Coronary artery (tissue), 2 donors: ENCODE measurements around the gene ZNF521.

Source experiments
- DNase-seq: peaks from one replicate; pipeline ENCODE4 v3.0.0-alpha.2; 2017; ENCODE audit warnings: low spot score
- H3K27ac ChIP-seq, 2 donors: fragments of 200-600 bp; sonication (generic); one replicate each; pipeline ENCODE4 v1.5.1; 2016 to 2019
- H3K4me3 ChIP-seq: fragments of 200-600 bp; sonication (generic); 2 replicates; pipeline ENCODE4 v1.5.1; 2016; ENCODE audit warnings: mild to moderate bottlenecking, moderate library complexity
- CTCF ChIP-seq: fragments of 200-600 bp; sonication (generic); IDR thresholded peaks from one replicate; pipeline ENCODE4 v1.5.1; 2019; ENCODE audit warnings: antibody characterized with exemption

ZNF521 gene

GRCh38 chr18:25239151-25239550 is 112.8 kb downstream of the ZNF521 start:
- Histone ChIP-seq H3K27ac (no peak overlapping the region), H3K4me3 (no peak overlapping the region)
- no peak for DNase-seq
- no peak for TF ChIP-seq CTCF

DNA sequence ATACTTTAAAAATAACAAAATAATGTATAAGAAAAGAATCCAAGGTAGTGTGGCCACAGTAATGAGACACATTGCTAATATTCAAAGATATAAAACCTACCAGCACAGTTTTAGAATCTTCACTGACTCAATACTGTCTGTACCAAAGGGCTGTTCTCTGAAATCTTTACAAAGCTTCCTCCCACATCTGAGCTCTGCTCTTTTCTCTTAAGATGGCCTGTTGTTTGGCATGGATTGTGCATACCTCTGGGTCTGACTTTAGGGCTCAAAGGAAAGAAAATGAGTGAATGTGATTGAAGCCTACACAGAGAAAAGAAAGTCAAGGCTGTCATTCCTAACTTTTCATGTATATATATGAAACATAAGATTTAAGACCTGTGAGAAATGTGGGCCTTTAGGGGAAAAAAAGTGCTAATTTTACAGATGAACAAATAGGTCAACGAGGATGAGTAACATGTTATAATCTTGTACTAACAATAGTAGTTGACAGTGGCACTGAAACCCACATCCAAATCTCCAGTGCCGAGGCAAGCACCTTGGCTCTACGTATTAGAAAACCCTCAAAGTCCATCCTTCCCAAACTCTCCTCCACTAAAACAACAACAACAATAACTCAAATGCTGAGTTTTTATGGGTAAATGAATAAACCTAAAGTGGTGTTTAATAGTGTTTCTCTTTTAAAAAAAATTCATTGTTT is 114.2 kb downstream of the ZNF521 start:
- H3K27ac ChIP-seq: no peak overlapping the region

GRCh38 chr18:25236736-25237135 is 115.2 kb downstream of the ZNF521 start:
- no peak for TF ChIP-seq CTCF
- Histone ChIP-seq H3K27ac (no peak overlapping the region), H3K4me3 (no peak overlapping the region)
- no peak for DNase-seq

More for the DNA sequence above, 114.2 kb downstream of the ZNF521 start:
- no peak for DNase-seq
- no peak for TF ChIP-seq CTCF
- no peak overlapping the region for H3K4me3 ChIP-seq

- Histone ChIP-seq H3K27ac (peak overlapping the region in 1 of 2 donors; percentile 20), H3K4me3 (no peak overlapping the region)
- TF ChIP-seq CTCF: no peak
- no peak for DNase-seq
These were observed 116.4 kb downstream of the ZNF521 start for GRCh38 chr18:25235401-25236042.

DNA sequence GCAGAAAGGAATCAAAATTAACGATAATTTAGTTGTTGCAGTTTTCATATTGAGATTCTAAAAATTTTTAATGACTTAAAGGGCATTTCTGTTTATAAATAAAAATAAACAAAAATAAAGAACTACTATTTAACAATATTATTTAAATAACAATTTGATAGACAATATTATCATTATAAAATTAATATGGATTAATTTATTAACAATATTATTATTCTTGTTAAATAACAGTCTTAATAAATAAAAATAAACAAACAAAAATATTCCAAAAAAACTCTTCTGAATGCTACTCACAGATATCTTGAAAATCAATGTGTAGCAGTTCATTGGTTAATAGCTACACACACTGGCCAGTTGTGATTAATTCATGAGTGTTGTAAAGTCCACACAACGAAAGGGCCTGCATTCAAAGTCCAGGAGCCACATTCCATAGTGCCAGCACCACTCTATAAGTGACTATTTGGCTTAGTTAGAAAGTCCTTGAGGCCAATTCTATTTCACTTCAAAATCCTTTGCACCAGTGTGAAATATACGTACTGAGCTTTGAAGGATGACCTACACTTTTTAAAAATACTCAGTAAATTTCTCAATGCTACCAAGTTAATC is 117.1 kb downstream of the ZNF521 start:
- H3K4me3 ChIP-seq: no peak overlapping the region
- H3K27ac ChIP-seq: peak overlapping the region in 1 of 2 donors; percentile 20
- no peak for DNase-seq
- TF ChIP-seq CTCF: no peak

GRCh38 chr18:25234322-25234639 is 117.7 kb downstream of the ZNF521 start:
- DNase-seq: no peak
- Histone ChIP-seq H3K4me3 (peak overlapping the region; percentile 41), H3K27ac (peak overlapping the region; percentile 4 to 54)
- TF ChIP-seq CTCF: no peak
